GM12891 (cell line): ENCODE data around the gene CHIT1.

Experiments used
- POLR2A ChIP-seq: IDR thresholded peaks from 2 replicates; pipeline ENCODE4 v1.6.1; 2011; ENCODE audit warnings: low read depth, low read length, control low read depth
- POLR2AphosphoS5 ChIP-seq: IDR thresholded peaks from 2 replicates; pipeline ENCODE4 v1.6.1; 2011; ENCODE audit warnings: low read depth, low read length, control low read depth
- POU2F2 ChIP-seq: IDR thresholded peaks from 2 replicates; pipeline ENCODE4 v1.6.1; 2011; ENCODE audit warnings: low read depth, mild to moderate bottlenecking, control low read depth, low read length, moderate library complexity
- TAF1 ChIP-seq: IDR thresholded peaks from 2 replicates; pipeline ENCODE4 v1.6.1; 2011; ENCODE audit warnings: low read depth, low read length, control low read depth

DNA sequence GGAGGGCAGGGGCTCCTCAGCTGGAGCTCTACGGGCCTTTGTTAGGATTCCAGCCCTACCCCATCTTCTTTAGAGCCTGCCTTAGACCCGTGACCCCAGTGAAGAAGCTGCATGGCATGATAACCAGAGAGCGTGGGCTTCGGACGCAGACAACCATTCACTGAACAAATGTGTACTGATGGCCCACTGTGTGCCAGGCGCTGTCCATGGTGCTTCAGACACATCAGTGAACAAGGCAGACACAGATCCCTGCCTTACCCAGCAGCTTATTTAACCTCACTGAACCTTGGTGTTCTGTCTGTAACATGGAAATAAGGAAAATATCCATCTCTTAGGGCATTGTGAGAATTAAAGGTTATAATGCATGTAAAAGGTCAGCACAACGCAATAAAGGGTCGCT is 9.5 kb downstream of the CHIT1 start:
- TF ChIP-seq POLR2A (no peak), TAF1 (no peak), POLR2AphosphoS5 (no peak), POU2F2 (no peak)
